ENCODE data around the gene ENDOG.
"Not testable (repeated sequence)": the region's sequence is repeated elsewhere in the genome, so short reads cannot be mapped to it uniquely, and the experiment has no call there.

Gene ENDOG

DNA sequence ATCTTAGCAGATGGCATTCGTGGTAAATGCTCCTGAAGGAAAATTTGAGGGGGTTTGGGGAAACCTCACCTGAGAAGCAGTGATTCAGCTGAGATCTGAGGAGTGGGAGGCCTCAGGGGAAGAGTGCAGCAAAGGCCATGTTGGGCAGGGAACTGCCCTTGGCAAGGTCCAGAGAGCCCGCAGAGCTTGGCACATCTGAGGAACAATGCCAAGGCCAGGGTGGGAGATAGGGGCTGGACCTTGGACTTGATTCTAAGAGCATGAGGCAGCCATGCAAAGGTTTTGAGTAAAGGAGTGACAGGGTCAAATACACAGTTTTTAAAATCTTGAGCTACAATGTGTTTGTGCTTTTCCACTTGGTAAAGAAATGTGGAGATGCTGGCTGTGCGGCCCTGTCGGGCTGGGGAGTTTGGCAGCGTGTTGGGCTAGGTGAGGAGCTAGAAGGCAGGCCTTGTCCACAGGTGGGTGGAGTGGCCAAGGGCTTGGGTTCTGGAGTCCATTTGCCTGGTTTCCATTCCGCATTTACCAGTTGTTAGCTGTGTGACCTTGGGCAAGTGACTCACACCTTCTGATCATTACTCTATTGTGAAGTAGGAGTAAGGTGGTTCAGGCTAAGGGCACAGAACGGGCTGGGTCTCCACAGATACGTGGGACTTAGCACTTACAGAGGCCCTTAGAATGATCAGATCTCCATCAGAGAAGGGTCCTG is 25.2 kb upstream of the ENDOG start:
- H3K79me2 ChIP-seq (ENCODE audit: low read length): peaks cover 5% of the 10 kb centered on the region
- H3K4me1 ChIP-seq (ENCODE audit: low read length): peaks cover 3% of the 10 kb centered on the region
- TF ChIP-seq, protein P1, sequence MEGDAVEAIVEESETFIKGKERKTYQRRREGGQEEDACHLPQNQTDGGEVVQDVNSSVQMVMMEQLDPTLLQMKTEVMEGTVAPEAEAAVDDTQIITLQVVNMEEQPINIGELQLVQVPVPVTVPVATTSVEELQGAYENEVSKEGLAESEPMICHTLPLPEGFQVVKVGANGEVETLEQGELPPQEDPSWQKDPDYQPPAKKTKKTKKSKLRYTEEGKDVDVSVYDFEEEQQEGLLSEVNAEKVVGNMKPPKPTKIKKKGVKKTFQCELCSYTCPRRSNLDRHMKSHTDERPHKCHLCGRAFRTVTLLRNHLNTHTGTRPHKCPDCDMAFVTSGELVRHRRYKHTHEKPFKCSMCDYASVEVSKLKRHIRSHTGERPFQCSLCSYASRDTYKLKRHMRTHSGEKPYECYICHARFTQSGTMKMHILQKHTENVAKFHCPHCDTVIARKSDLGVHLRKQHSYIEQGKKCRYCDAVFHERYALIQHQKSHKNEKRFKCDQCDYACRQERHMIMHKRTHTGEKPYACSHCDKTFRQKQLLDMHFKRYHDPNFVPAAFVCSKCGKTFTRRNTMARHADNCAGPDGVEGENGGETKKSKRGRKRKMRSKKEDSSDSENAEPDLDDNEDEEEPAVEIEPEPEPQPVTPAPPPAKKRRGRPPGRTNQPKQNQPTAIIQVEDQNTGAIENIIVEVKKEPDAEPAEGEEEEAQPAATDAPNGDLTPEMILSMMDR (IDR thresholded peaks at IDR 0.05; ENCODE audit: low read depth, low read length): no peak
- TF ChIP-seq EZH2phosphoT487 (IDR thresholded peaks at IDR 0.05; ENCODE audit: low read depth): no peak
- no peaks in the 10 kb centered on the region for H3K9me3 ChIP-seq (ENCODE audit: insufficient read depth, low read length)
- H3K27me3 ChIP-seq (ENCODE audit: low read depth, low read length): no peaks in the 10 kb centered on the region
- H4K20me1 ChIP-seq (ENCODE audit: insufficient read depth, low read length): no peaks in the 10 kb centered on the region
- no peak overlapping the region for H3K27ac ChIP-seq (ENCODE audit: low read length)
- H3K4me2 ChIP-seq (ENCODE audit: low read length): no peak overlapping the region
- H3K9ac ChIP-seq (ENCODE audit: low read length): no peak overlapping the region
- peaks cover 13% of the 10 kb centered on the region for H3K36me3 ChIP-seq (replicated peaks; ENCODE audit: low read depth, low read length)
- no peak overlapping the region for H2AFZ ChIP-seq (ENCODE audit: low read depth, low read length)
- H3K4me3 ChIP-seq (ENCODE audit: low read length): no peak overlapping the region

DNA sequence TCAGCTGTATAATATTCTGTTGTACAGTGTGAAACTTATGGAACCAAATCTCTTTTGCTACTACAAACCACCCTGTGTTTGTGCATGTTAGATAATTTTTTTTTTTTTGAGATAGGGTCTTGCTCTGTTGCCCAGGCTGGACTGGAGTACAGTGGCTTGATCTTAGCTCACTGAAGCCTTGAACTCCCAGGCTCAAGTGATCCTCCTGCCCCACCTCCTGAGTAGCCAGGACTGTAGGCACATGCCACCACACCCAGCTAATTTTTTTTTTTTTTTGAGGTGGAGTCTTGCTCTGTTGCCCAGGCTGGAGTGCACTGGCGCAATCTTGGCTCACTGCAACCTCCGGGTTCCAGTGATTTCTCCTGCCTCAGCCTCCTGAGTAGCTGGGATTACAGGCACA is 23.3 kb upstream of the ENDOG start:
- not testable (repeated sequence) for H4K20me1 ChIP-seq (ENCODE audit: insufficient read depth, low read length); H3K9me3 ChIP-seq (ENCODE audit: insufficient read depth, low read length); H3K4me2 ChIP-seq (ENCODE audit: low read length); H3K79me2 ChIP-seq (ENCODE audit: low read length); H3K9ac ChIP-seq (ENCODE audit: low read length); H3K4me3 ChIP-seq (ENCODE audit: low read length); H2AFZ ChIP-seq (ENCODE audit: low read depth, low read length); H3K27ac ChIP-seq (ENCODE audit: low read length); H3K27me3 ChIP-seq (ENCODE audit: low read depth, low read length); H3K4me1 ChIP-seq (ENCODE audit: low read length)
- peaks cover 19% of the 10 kb centered on the region for H3K36me3 ChIP-seq (replicated peaks; ENCODE audit: low read depth, low read length)

DNA sequence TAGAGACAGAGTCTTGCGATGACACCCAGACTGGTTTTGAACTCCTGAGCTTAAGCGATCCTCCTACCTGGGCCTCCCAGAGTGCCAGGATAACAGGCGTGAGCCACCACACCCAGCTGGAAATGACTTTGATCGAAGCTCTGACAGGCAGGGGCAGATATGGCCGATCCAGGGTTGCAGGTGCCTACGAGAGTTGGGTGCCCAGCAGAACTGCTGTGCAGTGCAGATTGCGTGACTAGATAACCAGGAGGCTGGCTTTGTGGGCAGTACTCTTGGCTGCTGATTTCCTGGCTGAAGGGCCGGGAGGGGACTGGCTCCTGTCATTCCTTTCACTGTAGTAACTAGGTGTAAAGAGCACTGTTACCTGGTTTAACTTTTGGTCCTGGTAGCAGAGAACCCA is 19.4 kb upstream of the ENDOG start:
- Histone ChIP-seq H3K27ac (ENCODE audit: low read length) (no peak overlapping the region), H3K4me2 (ENCODE audit: low read length) (no peak overlapping the region), H3K4me3 (ENCODE audit: low read length) (no peak overlapping the region), H3K27me3 (ENCODE audit: low read depth, low read length) (no peaks in the 10 kb centered on the region), H4K20me1 (ENCODE audit: insufficient read depth, low read length) (no peaks in the 10 kb centered on the region), H3K36me3 (replicated peaks; ENCODE audit: low read depth, low read length) (peaks cover 13% of the 10 kb centered on the region), H3K4me1 (ENCODE audit: low read length) (no peaks in the 10 kb centered on the region), H3K79me2 (ENCODE audit: low read length) (no peaks in the 10 kb centered on the region), H3K9me3 (ENCODE audit: insufficient read depth, low read length) (no peaks in the 10 kb centered on the region), H3K9ac (ENCODE audit: low read length) (no peak overlapping the region), H2AFZ (ENCODE audit: low read depth, low read length) (no peak overlapping the region)
- TF ChIP-seq, protein P1 (IDR thresholded peaks at IDR 0.05; ENCODE audit: low read depth, low read length): no peak
- TF ChIP-seq EZH2phosphoT487 (IDR thresholded peaks at IDR 0.05; ENCODE audit: low read depth): no peak

DNA sequence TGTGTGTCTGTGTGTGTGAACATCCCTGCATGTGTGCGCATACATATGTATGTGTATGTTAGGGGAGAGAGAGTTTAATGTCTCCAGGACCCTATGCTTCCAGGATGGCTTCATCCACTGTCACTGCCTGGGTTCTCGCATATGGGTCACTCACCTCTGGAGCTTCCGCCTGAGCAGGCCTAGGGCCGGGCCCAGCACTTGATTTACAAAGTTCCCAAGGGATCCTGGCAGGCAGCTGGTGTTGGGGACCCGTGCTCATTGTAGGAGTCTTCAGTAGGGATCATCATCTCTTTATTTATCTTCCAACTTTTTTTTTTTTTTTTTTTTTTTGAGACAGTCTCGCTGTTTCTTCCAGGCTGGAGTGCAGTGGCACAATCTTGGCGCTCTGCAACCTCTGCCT is 18.2 kb upstream of the ENDOG start:
- TF ChIP-seq, protein P1 (IDR thresholded peaks at IDR 0.05; ENCODE audit: low read depth, low read length): no peak
- no peak for TF ChIP-seq EZH2phosphoT487 (IDR thresholded peaks at IDR 0.05; ENCODE audit: low read depth)
- H3K36me3 ChIP-seq (replicated peaks; ENCODE audit: low read depth, low read length): peaks cover 12% of the 10 kb centered on the region

More for the DNA sequence above, 18.2 kb upstream of the ENDOG start:
- no peak overlapping the region for H3K4me3 ChIP-seq (ENCODE audit: low read length)
- H3K79me2 ChIP-seq (ENCODE audit: low read length): no peaks in the 10 kb centered on the region
- H4K20me1 ChIP-seq (ENCODE audit: insufficient read depth, low read length): no peaks in the 10 kb centered on the region
- no peaks in the 10 kb centered on the region for H3K9me3 ChIP-seq (ENCODE audit: insufficient read depth, low read length)
- no peak overlapping the region for H3K9ac ChIP-seq (ENCODE audit: low read length)
- no peak overlapping the region for H3K4me2 ChIP-seq (ENCODE audit: low read length)
- H2AFZ ChIP-seq (ENCODE audit: low read depth, low read length): no peak overlapping the region
- H3K4me1 ChIP-seq (ENCODE audit: low read length): no peaks in the 10 kb centered on the region
- no peaks in the 10 kb centered on the region for H3K27me3 ChIP-seq (ENCODE audit: low read depth, low read length)
- H3K27ac ChIP-seq (ENCODE audit: low read length): no peak overlapping the region
